ENCODE results near the gene KRTAP5-6.

GRCh38 chr11:1737080-1737757 is 40.2 kb downstream of the KRTAP5-6 start:
- TF ChIP-seq MAFK (IDR thresholded peaks at IDR 0.05; ENCODE audit: partially characterized antibody) (no peak), JUN (IDR thresholded peaks at IDR 0.05) (no peak), ESRRA (IDR thresholded peaks at IDR 0.05; ENCODE audit: borderline replicate concordance, low read length) (no peak), CTCF (IDR thresholded peaks at IDR 0.05) (no peak), MAX (IDR thresholded peaks at IDR 0.05) (no peak), NR3C1 (IDR thresholded peaks at IDR 0.05) (no peak)

All from A549 (cell line).